MM.1S (cell line): ENCODE data around the gene AKIRIN1.

Experiments
- EZH2 ChIP-seq: fragments of 300-600 bp; sonication (generic); optimal IDR thresholded peaks from 2 replicates; pipeline ENCODE3; 2017; ENCODE audit warnings: low read depth, mild to moderate bottlenecking, antibody characterized with exemption, low read length, mixed read lengths
- EZH2phosphoT487 ChIP-seq: fragments of 300-600 bp; sonication (generic); IDR thresholded peaks from 2 replicates; pipeline ENCODE4 v1.6.1; 2018; ENCODE audit warnings: antibody characterized with exemption, low read length
- TF ChIP-seq, protein P1 (sequence below): fragments of 300-600 bp; sonication (generic); IDR thresholded peaks from 2 replicates; pipeline ENCODE4 v1.5.1; 2016; ENCODE audit warnings: antibody characterized with exemption, low read length, mixed read lengths

DNA sequence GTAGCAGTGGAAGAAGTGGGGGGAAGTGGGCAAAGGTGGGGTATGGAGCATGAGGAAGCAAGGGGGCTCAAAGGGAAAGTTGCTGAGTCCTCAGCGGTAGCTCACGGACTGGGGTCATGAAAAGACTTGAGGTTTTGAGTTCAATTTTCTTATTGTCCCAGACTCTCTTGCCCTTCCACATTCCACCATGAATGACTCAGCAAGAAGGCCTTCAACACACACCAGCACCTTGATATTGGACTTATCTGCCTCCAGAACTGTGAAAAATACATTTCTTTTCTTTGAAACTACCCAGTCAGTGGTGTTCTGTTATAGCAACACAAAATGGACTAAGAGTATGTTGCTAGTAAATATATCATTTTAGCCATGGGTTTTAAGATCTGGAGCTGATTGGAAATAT, 32.1 kb upstream of the AKIRIN1 start:
- TF ChIP-seq, protein P1, sequence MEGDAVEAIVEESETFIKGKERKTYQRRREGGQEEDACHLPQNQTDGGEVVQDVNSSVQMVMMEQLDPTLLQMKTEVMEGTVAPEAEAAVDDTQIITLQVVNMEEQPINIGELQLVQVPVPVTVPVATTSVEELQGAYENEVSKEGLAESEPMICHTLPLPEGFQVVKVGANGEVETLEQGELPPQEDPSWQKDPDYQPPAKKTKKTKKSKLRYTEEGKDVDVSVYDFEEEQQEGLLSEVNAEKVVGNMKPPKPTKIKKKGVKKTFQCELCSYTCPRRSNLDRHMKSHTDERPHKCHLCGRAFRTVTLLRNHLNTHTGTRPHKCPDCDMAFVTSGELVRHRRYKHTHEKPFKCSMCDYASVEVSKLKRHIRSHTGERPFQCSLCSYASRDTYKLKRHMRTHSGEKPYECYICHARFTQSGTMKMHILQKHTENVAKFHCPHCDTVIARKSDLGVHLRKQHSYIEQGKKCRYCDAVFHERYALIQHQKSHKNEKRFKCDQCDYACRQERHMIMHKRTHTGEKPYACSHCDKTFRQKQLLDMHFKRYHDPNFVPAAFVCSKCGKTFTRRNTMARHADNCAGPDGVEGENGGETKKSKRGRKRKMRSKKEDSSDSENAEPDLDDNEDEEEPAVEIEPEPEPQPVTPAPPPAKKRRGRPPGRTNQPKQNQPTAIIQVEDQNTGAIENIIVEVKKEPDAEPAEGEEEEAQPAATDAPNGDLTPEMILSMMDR: no peak
- TF ChIP-seq EZH2phosphoT487 (no peak), EZH2 (no peak)
